ENCODE results near the gene TNNT2. TPM values are rescaled to one million over a fixed set of nuclear protein-coding genes. Genes with fewer than 3 reads are reported as not detected.

TNNT2 gene
- total and polyA plus RNA-seq, 2 donors (not counting 1 experiment from before 2014, with no cell fraction given): not detected

DNA sequence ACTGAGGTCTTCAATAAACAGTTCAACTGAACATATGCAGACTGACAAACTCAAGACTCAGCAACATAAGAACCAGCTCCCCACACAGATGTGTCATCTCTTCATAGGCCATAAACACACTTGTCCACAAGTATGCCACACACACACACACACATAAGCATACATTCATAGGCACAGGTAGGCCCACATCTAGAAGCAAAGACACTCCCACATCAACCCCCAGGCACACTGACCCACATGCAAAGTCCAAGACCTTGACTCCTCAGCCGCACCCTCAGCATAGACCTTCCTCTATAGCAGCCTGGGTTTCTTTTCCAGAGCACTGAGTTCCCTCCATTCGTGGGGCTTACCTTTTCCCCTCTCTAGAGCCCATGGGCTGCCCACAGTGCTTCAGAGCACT, 20.2 kb upstream of the TNNT2 start:
- Histone ChIP-seq H3K4me2 (replicated peaks; ENCODE audit: low read depth, low read length, poor library complexity, severe bottlenecking) (no peak overlapping the region), H4K20me1 (ENCODE audit: control insufficient read depth, insufficient read depth, low read length, poor library complexity, severe bottlenecking) (no peaks in the 10 kb centered on the region), H3K9ac (ENCODE audit: low read length) (no peak overlapping the region), H2AFZ (ENCODE audit: insufficient read depth, low read depth, low read length, poor library complexity, severe bottlenecking) (no peak overlapping the region), H3K9me3 (ENCODE audit: control extremely low read depth in 1 of 3, control insufficient read depth in 2 of 3, insufficient read depth in 1 of 3, low read length in 2 of 3) (no peaks in the 10 kb centered on the region), H3K27ac (ENCODE audit: low read length in 2 of 2) (no peak overlapping the region), H3K4me1 (ENCODE audit: control insufficient read depth in 2 of 2, insufficient read depth in 2 of 2, low read length in 2 of 2) (peaks cover 0 to 4% of the 10 kb centered on the region in 2 donors), H3K79me2 (ENCODE audit: control insufficient read depth, insufficient read depth, low read length) (no peaks in the 10 kb centered on the region), H3K4me3 (ENCODE audit: control extremely low read depth in 1 of 5, extremely low read depth in 1 of 5, insufficient read depth in 1 of 5, low read depth in 2 of 5, low read length in 4 of 5) (no peak overlapping the region), H3K36me3 (replicated peaks in 1 of 2; ENCODE audit: control extremely low read depth in 1 of 2, control insufficient read depth in 1 of 2, extremely low read depth in 1 of 2, insufficient read depth in 2 of 2, low read length in 1 of 2) (no peaks in the 10 kb centered on the region), H3K27me3 (replicated peaks in 1 of 4; ENCODE audit: control extremely low read depth in 1 of 4, control insufficient read depth in 3 of 4, insufficient read depth in 4 of 4, low read length in 3 of 4) (peaks cover 0 to 37% (median 13%) of the 10 kb centered on the region in 4 experiments)
- TF ChIP-seq, protein P1, sequence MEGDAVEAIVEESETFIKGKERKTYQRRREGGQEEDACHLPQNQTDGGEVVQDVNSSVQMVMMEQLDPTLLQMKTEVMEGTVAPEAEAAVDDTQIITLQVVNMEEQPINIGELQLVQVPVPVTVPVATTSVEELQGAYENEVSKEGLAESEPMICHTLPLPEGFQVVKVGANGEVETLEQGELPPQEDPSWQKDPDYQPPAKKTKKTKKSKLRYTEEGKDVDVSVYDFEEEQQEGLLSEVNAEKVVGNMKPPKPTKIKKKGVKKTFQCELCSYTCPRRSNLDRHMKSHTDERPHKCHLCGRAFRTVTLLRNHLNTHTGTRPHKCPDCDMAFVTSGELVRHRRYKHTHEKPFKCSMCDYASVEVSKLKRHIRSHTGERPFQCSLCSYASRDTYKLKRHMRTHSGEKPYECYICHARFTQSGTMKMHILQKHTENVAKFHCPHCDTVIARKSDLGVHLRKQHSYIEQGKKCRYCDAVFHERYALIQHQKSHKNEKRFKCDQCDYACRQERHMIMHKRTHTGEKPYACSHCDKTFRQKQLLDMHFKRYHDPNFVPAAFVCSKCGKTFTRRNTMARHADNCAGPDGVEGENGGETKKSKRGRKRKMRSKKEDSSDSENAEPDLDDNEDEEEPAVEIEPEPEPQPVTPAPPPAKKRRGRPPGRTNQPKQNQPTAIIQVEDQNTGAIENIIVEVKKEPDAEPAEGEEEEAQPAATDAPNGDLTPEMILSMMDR (IDR thresholded peaks at IDR 0.05): no peak
- TF ChIP-seq EZH2 (IDR thresholded peaks at IDR 0.05; ENCODE audit: borderline replicate concordance, insufficient read depth, low read depth, low read length, poor library complexity, severe bottlenecking): no peak
- CTCF ChIA-PET: no interaction called here
- intact Hi-C loops (cut with micrococcal nuclease): no loop called here
- POLR2A ChIA-PET: no interaction called here
- H3K27me3 Mint-ChIP-seq: peaks cover 32% of the 10 kb centered on the region
- no peaks in the 10 kb centered on the region for H3K9me3 Mint-ChIP-seq (ENCODE audit: insufficient read depth)
- H3K4me3 Mint-ChIP-seq: no peak overlapping the region
- DNase-seq: no peak
- no peak for ATAC-seq (ENCODE audit: low read depth)
- no peaks in the 10 kb centered on the region for H3K4me1 Mint-ChIP-seq
- H3K27ac Mint-ChIP-seq: no peak overlapping the region
- WGBS (ENCODE audit: insufficient coverage): 100% methylated on average over 1 of the region's 2 CpGs

DNA sequence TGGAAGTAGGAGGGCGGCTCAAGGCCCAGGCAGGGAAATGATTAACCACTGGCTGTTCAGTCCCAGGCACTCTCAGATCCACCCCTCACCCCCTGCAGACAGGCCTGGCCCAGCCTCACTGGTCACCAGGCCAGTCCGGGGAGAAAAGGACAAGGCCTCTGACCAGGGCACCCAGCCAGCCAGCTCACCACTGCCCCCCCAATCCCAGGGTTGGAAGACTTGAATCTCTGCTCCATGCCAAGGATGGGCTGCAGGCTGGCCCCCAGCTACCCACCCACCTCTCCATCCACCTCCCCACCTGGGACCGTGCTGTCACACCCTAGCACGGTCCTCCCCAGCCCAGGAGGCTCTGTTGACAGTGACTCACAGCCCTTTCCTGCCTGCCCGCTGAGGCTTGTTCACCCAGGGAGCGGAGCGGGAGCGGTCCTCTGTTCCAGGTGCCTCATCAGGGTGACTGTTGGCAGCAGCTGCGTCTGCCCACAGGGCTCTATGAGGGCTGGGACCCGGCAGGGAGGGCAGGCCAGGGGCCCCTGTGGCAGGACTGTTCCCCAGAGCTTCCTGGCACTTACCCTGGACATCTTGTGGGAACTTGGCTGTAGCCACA, 19.5 kb upstream of the TNNT2 start:
- H3K9me3 Mint-ChIP-seq (ENCODE audit: insufficient read depth): no peaks in the 10 kb centered on the region
- Histone ChIP-seq H3K9ac (ENCODE audit: low read length) (no peak overlapping the region), H3K9me3 (ENCODE audit: control extremely low read depth in 1 of 3, control insufficient read depth in 2 of 3, insufficient read depth in 1 of 3, low read length in 2 of 3) (no peaks in the 10 kb centered on the region), H3K4me2 (replicated peaks; ENCODE audit: low read depth, low read length, poor library complexity, severe bottlenecking) (no peak overlapping the region), H4K20me1 (ENCODE audit: control insufficient read depth, insufficient read depth, low read length, poor library complexity, severe bottlenecking) (no peaks in the 10 kb centered on the region), H3K36me3 (replicated peaks in 1 of 2; ENCODE audit: control extremely low read depth in 1 of 2, control insufficient read depth in 1 of 2, extremely low read depth in 1 of 2, insufficient read depth in 2 of 2, low read length in 1 of 2) (no peaks in the 10 kb centered on the region), H2AFZ (ENCODE audit: insufficient read depth, low read depth, low read length, poor library complexity, severe bottlenecking) (no peak overlapping the region), H3K79me2 (ENCODE audit: control insufficient read depth, insufficient read depth, low read length) (no peaks in the 10 kb centered on the region), H3K4me1 (ENCODE audit: control insufficient read depth in 2 of 2, insufficient read depth in 2 of 2, low read length in 2 of 2) (peaks cover 0 to 4% of the 10 kb centered on the region in 2 donors), H3K27ac (ENCODE audit: low read length in 2 of 2) (no peak overlapping the region), H3K4me3 (ENCODE audit: control extremely low read depth in 1 of 5, extremely low read depth in 1 of 5, insufficient read depth in 1 of 5, low read depth in 2 of 5, low read length in 4 of 5) (no peak overlapping the region), H3K27me3 (replicated peaks in 1 of 4; ENCODE audit: control extremely low read depth in 1 of 4, control insufficient read depth in 3 of 4, insufficient read depth in 4 of 4, low read length in 3 of 4) (peaks cover 0 to 37% (median 13%) of the 10 kb centered on the region in 4 experiments)
- DNase-seq (no peak), ATAC-seq (ENCODE audit: low read depth) (no peak)
- ChIA-PET CTCF (no interaction called here), POLR2A (no interaction called here)
- intact Hi-C loops (cut with micrococcal nuclease): no loop called here
- no peak overlapping the region for H3K27ac Mint-ChIP-seq
- WGBS (ENCODE audit: insufficient coverage): 88% methylated on average over 10 of the region's 10 CpGs
- TF ChIP-seq, protein P1 (IDR thresholded peaks at IDR 0.05): no peak
- no peak for TF ChIP-seq EZH2 (IDR thresholded peaks at IDR 0.05; ENCODE audit: borderline replicate concordance, insufficient read depth, low read depth, low read length, poor library complexity, severe bottlenecking)
- no peak overlapping the region for H3K4me3 Mint-ChIP-seq
- no peaks in the 10 kb centered on the region for H3K4me1 Mint-ChIP-seq
- H3K27me3 Mint-ChIP-seq: peaks cover 38% of the 10 kb centered on the region

Measured in B cell (primary cell).